Left ventricle myocardium superior (tissue), 1 donor: ENCODE data around the gene PTX4. TPM values are rescaled to one million over a fixed set of nuclear protein-coding genes. Genes with fewer than 3 reads are reported as not detected.

Experiments
- ATAC-seq: fragments of 200-7000 bp; cut with Tn5 transposase; one replicate; pipeline ENCODE4 v1.9.1; 2020; ENCODE audit warnings: mild to moderate bottlenecking, moderate library complexity
- DNase-seq: peaks from one replicate; pipeline ENCODE4 v3.0.0-alpha.2; 2020
- intact Hi-C: fragments of 100-400 bp; cut with micrococcal nuclease; formaldehyde crosslinking; loops from one replicate; pipeline ENCODE4 v1.11.0; 2022
- total RNA-seq: library from RNA; stranded (reverse); fragmentation: NEBNext Ultra II Directional; extraction: Animal tissue kit (Norgen Biotek cat#: 25700); gene quantifications from one replicate; pipeline ENCODE4 v1.2.1, GENCODE V29; 2021
- donor health status: DM: no; HTN: yes; CAD: no; lungs with severe emphysema.

The PTX4 gene
- total RNA-seq, 1 donor from 2014 or later: not detected

DNA sequence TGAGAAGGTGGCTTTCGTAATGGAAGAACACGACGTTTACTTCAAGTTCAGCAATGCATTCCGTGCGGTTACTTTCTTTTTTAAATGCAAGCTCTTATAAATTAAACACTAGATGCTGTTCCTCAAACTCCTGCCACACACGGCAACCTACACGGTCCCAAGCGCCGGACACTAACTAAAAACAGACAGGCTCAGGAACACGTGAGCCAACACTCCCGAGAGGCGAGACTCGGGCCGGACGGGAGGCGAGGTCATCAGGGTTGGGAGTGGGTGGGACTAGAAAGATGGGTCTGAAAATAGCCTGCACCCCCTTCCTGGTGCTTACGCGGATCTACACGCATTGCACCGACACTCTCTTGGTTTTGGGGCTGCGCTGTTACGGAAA, 20.3 kb downstream of the PTX4 start:
- ATAC-seq (no peak), DNase-seq (peak; percentile 13)
- intact Hi-C loops: no loop called here

DNA sequence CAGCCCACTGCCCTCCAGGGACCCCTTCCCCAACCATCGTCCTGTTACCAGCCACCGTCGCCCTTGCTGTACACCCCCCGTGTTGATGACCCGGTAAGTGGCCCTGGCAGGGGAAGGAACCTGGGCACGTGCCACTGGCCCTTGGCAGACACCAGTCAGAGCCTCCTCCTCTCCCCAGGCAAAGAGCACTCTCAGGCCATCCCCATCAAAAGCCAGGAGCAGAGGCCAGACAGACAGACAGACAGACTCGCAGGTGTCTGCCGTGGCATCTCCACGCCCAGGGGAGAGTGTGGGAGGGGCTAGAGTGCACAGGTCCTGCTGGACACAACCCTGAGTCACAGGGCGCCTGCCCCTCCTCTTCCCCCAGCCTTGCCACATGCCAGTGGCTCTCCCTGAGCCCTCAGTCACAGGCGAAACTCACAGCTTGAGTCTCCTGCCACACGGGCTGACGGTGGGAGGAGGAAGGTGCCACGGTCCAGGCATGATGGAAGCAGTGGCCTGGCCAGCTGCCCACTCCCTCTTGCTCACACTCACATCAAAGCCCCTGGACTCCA, 21.7 kb downstream of the PTX4 start:
- peak; percentile 45 for DNase-seq
- ATAC-seq: peak; percentile 65
- intact Hi-C loops: no loop called here

DNA sequence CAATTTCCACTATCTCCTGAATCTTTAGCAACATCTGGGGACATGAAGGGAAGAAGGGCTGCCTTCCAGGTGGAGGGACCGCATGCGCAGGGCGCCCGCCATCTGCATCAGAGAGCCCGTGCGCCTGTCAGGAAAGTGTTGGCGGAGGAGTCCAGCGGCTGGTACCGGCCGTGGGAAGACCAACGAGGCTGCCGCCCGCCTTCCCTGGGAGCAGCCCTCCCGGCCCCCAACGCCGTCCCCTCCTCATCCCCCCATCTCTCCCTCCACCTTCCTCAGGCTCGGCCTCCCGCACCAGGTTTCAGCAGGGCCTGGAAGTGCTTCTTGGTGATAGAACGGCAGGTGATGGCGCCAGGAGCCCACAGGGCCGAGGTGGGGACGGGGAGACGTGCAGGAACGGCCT, 22.7 kb downstream of the PTX4 start:
- intact Hi-C loops: no loop called here
- no peak for ATAC-seq
- DNase-seq: peak; percentile 18

- ATAC-seq: no peak
- intact Hi-C loops: no loop called here
Observed at GRCh38 chr16:1465567-1465915, 23.2 kb downstream of the PTX4 start.

GRCh38 chr16:1464894-1465566, 23.7 kb downstream of the PTX4 start:
- DNase-seq (peak; percentile 16), ATAC-seq (no peak)
- intact Hi-C loops: no loop called here

More at GRCh38 chr16:1465567-1465915, 23.2 kb downstream of the PTX4 start:
- peak; percentile 8 for DNase-seq

GRCh38 chr16:1464196-1464893, 24.4 kb downstream of the PTX4 start:
- no peak for DNase-seq
- no peak for ATAC-seq
- intact Hi-C loops: no loop called here

DNA sequence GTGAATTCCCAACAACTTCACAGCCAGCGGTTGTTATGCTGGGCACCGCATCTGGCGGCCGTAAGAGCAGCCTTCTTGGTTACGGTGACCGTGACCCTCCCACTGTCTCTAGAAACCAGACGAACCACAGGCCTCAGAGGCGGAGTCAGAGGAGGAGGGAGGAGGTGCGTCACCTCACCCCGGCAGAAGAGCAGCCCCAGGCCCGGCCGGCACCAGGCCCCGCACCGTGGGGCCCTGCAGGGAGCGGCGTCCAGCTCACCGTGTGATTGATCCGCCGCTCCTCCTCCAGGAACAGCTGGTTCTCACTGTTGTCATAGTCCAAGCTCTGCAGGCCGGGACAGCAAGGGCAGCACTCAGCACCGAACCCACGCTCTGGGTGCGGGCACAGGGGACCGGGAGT, 27.6 kb downstream of the PTX4 start:
- intact Hi-C loops: no loop called here
- ATAC-seq: no peak
- DNase-seq: no peak

DNA sequence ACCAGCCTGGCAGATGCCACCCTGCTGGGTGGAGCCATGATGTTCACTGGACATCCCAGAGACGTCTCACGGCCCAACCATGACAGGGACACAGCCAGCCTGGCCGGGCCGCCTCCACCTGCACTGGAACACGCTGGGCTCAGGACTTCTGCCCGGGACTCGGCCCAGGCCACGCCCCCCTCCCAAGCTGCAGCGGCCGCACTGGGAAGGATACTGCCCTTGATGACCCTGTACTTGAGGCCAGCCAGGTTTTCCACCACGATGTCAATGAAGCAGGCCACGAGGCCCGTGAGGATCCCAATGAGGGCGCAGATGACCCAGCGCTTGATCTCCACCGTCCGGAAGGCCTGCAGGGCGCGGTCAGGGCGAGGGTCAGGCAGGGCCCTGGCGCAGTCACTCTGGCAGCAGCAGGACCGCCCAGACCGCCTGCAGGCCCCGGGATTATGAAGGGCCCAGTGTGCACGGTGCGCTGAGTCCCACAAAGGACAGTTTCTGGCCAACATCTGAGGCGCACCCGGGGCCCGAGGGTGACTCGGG, 28.1 kb downstream of the PTX4 start:
- ATAC-seq (no peak), DNase-seq (no peak)
- intact Hi-C loops: no loop called here

DNA sequence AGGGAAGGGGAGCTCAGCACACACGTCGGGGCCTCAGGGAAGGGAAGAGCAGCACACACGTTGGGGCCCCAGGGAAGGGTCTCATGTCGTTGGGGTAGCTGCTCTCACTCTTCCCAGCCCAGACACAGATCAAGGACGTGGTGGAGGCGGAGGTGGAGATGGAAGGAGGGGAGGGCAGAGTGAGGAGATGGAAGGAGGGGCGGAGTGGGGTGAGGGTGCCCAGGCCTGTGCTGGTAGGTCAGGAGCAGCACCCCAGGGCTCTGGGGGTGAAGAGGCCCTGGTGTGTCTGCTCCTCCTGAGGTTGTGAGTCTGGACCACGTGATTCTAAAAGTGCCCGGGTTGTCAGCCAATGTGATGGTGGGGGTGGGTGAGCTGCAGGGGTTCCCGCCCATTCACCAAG, 28.8 kb downstream of the PTX4 start:
- DNase-seq: no peak
- intact Hi-C loops: no loop called here
- no peak for ATAC-seq

DNA sequence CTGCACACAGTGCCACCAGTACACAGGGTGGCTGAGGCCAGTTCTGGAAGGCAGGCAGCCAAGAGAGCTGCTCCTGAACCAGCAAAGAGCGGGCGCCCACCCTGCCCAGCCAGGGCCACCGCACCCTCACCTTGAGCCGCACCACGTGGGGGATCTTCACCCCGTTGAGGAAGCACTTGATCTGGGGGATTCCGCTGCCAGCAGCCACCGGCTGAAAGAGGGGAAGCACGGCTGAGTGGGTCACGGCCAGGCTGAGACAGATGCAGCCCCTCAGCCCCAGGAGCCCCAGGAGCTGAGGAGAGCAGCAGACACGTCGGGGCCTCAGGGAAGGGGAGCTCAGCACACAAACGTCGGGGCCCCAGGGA, 29.8 kb downstream of the PTX4 start:
- ATAC-seq (no peak), DNase-seq (no peak)
- intact Hi-C loops: no loop called here

- intact Hi-C loops: no loop called here
- DNase-seq: no peak
Observed at GRCh38 chr16:1458336-1458976, 30.3 kb downstream of the PTX4 start.

DNA sequence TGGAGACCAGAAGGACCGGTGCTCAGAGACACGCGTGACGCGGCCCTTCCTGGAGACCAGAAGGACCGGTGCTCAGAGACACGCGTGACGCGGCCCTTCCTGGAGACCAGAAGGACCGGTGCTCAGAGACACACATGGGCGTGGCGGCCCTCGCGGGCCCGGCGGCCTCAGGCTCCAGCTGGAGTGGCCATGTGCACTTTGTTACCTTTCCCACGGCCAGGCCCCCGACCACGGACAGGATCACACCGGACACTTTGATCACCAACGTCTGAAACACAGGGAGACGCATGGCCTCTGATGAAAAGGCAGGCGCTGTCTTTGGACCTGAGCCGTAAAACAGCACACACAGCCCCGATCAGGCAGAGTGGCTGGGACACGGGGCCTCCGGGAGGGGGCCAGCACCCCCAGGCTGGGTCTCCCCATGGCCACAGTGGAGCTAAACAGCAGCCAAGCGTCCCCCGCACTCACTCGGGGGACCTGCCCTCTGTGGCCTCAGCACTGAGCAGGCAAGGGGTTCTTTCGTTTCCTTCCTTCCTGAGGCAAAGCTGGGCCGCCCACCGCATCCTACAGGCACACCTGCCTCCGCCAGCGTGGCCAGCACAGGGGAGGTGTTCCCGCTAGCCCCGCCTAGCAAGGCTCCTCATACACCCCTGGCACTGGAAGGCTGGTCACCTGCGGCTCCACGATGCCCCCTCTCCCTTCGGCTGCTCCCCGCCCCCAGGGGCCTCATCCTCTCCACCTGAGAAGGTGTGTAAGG, 31.1 kb downstream of the PTX4 start:
- DNase-seq (no peak), ATAC-seq (no peak)
- intact Hi-C loops: no loop called here

More at GRCh38 chr16:1458336-1458976, 30.3 kb downstream of the PTX4 start:
- no peak for ATAC-seq

- intact Hi-C loops: no loop called here
- ATAC-seq: no peak
- no peak for DNase-seq
Observed at GRCh38 chr16:1456951-1457350, 31.8 kb downstream of the PTX4 start.

- intact Hi-C loops: no loop called here
- ATAC-seq (no peak), DNase-seq (no peak)
Observed at GRCh38 chr16:1455190-1456171, 33.3 kb downstream of the PTX4 start.

DNA sequence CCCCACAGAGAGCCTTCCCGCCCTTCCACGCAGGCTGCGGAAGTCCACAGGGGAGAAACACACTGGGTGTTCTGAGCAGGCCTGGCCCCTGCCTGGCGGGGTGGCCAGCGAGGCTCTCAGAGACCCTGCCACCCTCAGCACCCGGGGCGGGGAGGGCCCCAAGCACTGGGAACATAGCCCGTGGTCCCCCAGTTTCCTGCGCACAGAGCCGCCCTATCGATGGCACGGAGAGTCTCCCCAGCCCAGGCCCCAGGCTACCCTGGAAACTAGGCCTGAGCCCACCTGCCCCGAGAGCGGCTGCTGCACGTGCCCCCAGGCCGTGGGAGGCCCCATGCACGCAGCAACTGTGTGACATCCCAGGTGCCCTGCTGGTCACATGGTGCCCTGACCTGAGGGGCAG, 34.2 kb downstream of the PTX4 start:
- DNase-seq (no peak), ATAC-seq (no peak)
- intact Hi-C loops: no loop called here

GRCh38 chr16:1453316-1453715, 35.4 kb downstream of the PTX4 start:
- intact Hi-C loops: no loop called here
- ATAC-seq (no peak), DNase-seq (no peak)

- intact Hi-C loops: no loop called here
- no peak for DNase-seq
Observed at GRCh38 chr16:1452530-1452929, 36.2 kb downstream of the PTX4 start.

GRCh38 chr16:1451702-1452392, 36.9 kb downstream of the PTX4 start:
- DNase-seq (no peak), ATAC-seq (no peak)
- intact Hi-C loops: no loop called here

More at GRCh38 chr16:1452530-1452929, 36.2 kb downstream of the PTX4 start:
- ATAC-seq: no peak
